Astrocyte of the spinal cord (primary cell): ENCODE measurements around the gene ALDH9A1.

Source experiments
- DNase-seq: peaks from one replicate; pipeline ENCODE4 v3.0.0; 2011; ENCODE audit warnings: low read depth, low spot score
- H3K4me3 ChIP-seq: 2 replicates; pipeline ENCODE4 v1.5.1; 2011; ENCODE audit warnings: low read depth, mild to moderate bottlenecking, low read length, moderate library complexity
- in situ Hi-C: cut with HindIII; loops from 2 replicates; pipeline ENCODE4 v1.10.0; 2017; ENCODE audit warnings: low sequenced_read_pairs
- TF ChIP-seq, protein P1 (sequence below): IDR thresholded peaks from 2 replicates; pipeline ENCODE4 v1.5.1; 2012; ENCODE audit warnings: low read depth, mild to moderate bottlenecking, low read length, inconsistent platforms

ALDH9A1 gene

GRCh38 chr1:165699577-165699976 is 1.2 kb upstream of the ALDH9A1 start:
- H3K4me3 ChIP-seq: no peak overlapping the region
- TF ChIP-seq, protein P1, sequence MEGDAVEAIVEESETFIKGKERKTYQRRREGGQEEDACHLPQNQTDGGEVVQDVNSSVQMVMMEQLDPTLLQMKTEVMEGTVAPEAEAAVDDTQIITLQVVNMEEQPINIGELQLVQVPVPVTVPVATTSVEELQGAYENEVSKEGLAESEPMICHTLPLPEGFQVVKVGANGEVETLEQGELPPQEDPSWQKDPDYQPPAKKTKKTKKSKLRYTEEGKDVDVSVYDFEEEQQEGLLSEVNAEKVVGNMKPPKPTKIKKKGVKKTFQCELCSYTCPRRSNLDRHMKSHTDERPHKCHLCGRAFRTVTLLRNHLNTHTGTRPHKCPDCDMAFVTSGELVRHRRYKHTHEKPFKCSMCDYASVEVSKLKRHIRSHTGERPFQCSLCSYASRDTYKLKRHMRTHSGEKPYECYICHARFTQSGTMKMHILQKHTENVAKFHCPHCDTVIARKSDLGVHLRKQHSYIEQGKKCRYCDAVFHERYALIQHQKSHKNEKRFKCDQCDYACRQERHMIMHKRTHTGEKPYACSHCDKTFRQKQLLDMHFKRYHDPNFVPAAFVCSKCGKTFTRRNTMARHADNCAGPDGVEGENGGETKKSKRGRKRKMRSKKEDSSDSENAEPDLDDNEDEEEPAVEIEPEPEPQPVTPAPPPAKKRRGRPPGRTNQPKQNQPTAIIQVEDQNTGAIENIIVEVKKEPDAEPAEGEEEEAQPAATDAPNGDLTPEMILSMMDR: no peak
- in situ Hi-C loops: no loop called here
- DNase-seq: no peak

DNA sequence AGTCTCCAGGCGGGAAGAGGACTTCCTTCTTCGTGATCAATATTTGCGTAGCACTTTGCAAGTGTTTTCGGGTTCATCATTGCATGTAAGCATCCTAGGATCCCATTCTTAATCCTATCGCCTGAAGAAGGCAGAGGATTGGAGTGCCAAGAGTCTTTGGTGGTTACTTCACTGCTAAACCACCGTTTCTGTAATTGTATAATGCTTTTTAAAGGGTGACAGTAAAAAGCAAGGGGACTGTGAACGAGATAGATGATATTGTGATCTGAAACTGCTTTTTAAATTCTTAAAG is 345 bp upstream of the ALDH9A1 start:
- H3K4me3 ChIP-seq: peak overlapping the region; percentile 66
- TF ChIP-seq, protein P1: no peak
- no peak for DNase-seq
- in situ Hi-C loops: no loop called here

GRCh38 chr1:165697491-165697880 is 876 bp downstream of the ALDH9A1 start:
- no peak for DNase-seq
- peak overlapping the region; percentile 66 for H3K4me3 ChIP-seq
- TF ChIP-seq, protein P1: no peak
- in situ Hi-C loops: no loop called here

DNA sequence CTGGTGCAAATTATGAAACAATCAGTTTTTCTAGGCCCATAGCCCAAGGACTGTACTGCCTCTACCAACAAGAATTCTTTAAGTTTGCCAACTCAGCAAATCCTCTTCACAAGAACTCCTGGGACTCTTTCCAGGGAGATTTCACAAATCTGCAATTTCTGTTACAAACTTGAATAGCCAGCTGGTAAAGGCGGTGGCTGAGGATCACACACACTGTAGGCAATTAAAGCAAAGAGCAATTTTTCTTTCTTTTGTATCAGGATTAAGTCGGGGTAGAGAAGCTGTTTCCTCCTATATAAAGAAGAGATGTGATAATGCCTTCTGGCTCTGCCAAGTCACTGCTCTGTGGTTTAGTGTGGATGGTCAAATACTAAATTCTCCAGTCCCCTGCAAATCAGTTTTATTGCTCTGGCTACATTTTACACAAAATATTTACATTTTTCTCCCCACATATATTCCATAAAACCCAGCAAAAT is 1.7 kb downstream of the ALDH9A1 start:
- in situ Hi-C loops: no loop called here
- DNase-seq: peak; percentile 91
- TF ChIP-seq, protein P1: no peak
- peak overlapping the region; percentile 66 for H3K4me3 ChIP-seq

GRCh38 chr1:165695031-165695430 is 3.3 kb downstream of the ALDH9A1 start:
- DNase-seq: no peak
- H3K4me3 ChIP-seq: no peak overlapping the region
- TF ChIP-seq, protein P1: no peak
- in situ Hi-C loops: no loop called here

DNA sequence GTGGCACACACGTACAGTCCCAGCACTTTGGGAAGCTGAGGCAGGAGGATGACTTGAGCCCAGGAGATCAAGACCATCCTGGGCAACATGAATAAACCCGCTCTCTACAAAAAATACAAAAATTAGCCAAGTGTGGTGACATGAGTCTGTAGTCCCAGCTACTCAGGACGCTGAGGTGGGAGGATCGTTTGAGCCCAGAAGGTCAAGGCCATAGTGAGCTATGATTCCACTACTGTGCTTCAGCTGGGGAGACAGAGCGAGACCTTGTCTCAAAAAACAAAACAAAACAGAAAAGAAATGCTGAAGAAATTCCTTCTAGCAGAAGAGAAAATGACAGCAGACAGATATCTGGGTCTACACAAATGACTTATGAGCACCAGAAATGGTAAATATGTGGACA is 10.3 kb downstream of the ALDH9A1 start:
- in situ Hi-C loops: no loop called here
- DNase-seq: no peak
- H3K4me3 ChIP-seq: no peak overlapping the region
- TF ChIP-seq, protein P1: no peak

DNA sequence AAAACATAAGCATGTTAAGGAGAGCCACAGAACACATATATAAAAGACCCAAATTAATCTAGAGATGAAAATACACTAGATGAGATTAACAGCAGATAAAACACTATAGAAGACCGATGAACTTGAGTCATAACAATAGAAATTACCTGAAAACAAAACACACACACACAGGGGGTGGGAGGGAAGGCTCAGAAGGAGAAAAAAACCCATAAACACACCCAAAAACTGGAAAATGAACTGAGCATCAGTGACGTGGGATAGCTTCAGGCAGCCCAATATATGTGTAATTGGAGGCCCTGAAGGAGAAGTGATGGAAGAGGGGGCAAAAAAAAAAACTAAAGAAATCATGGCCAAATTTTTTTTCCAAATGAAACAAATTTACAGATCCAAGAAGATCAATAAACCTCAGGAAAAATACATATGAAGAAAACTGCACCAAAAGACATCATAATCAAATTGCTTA is 11.4 kb downstream of the ALDH9A1 start:
- TF ChIP-seq, protein P1: no peak
- H3K4me3 ChIP-seq: no peak overlapping the region
- in situ Hi-C loops: no loop called here
- no peak for DNase-seq
